ENCODE data around the gene DIAPH1. TPM values are rescaled to one million over a fixed set of nuclear protein-coding genes. Genes with fewer than 3 reads are reported as not detected.

DIAPH1 gene
- total RNA-seq, 2 experiments from 2014 or later: 213 to 218 TPM

- ChIA-PET CTCF (interaction anchor here (2.0 kb wide), 1 partner anchor 38 kb away, joined by 10 read pairs; no protein-coding TSS in a partner anchor), POLR2A (no interaction called here)
Measured at GRCh38 chr5:141519605-141520565, 98.9 kb downstream of the DIAPH1 start.

GRCh38 chr5:141518618-141519015 lies 100.2 kb downstream of the DIAPH1 start:
- CTCF ChIA-PET: no interaction called here
- POLR2A ChIA-PET: no interaction called here

GRCh38 chr5:141517880-141518617 lies 100.8 kb downstream of the DIAPH1 start:
- ChIA-PET POLR2A (no interaction called here), CTCF (interaction anchor here (1.0 to 1.1 kb wide), 2 partner anchors 40 to 96 kb away, joined by 3 read pairs; no protein-coding TSS in a partner anchor)

GRCh38 chr5:141517312-141517711 lies 101.5 kb downstream of the DIAPH1 start:
- ChIA-PET POLR2A (no interaction called here), CTCF (interaction anchor here (1.0 to 1.2 kb wide), 3 partner anchors 41 to 95 kb away, joined by 3 to 7 read pairs (median 3); no protein-coding TSS in a partner anchor)

- ChIA-PET POLR2A (no interaction called here), CTCF (interaction anchor here (1.2 kb wide), 1 partner anchor 51 kb away, joined by 7 read pairs; no protein-coding TSS in a partner anchor)
Measured at GRCh38 chr5:141516672-141517025, 102.2 kb downstream of the DIAPH1 start.

- ChIA-PET POLR2A (no interaction called here), CTCF (interaction anchor here (1.2 kb wide), 1 partner anchor 51 kb away, joined by 7 read pairs; no protein-coding TSS in a partner anchor)
Measured at GRCh38 chr5:141515946-141516671, 102.7 kb downstream of the DIAPH1 start.

- ChIA-PET CTCF (interaction anchor here (1.0 to 1.1 kb wide), 2 partner anchors 9 to 99 kb away, joined by 3 read pairs; no protein-coding TSS in a partner anchor), POLR2A (no interaction called here)
Measured at GRCh38 chr5:141515141-141515540, 103.7 kb downstream of the DIAPH1 start.

- POLR2A ChIA-PET: no interaction called here
- CTCF ChIA-PET: interaction anchor here (0.7 to 1.8 kb wide), 6 partner anchors 9 to 99 kb away, joined by 3 to 4 read pairs (median 3); partner anchors contain the start of genes PCDHGA12 and PCDHGB7
Measured at GRCh38 chr5:141514330-141515133, 104.3 kb downstream of the DIAPH1 start.

- ChIA-PET POLR2A (interaction anchor here (0.8 kb wide), 1 partner anchor 161 kb away, joined by 3 read pairs; no protein-coding TSS in a partner anchor), CTCF (interaction anchor here (1.1 to 2.4 kb wide), 8 partner anchors 9 to 101 kb away, joined by 3 to 9 read pairs (median 4); partner anchors contain the start of genes PCDHGA10, PCDHGA12 and PCDHGB7)
Measured at GRCh38 chr5:141513627-141514329, 105.0 kb downstream of the DIAPH1 start.

- CTCF ChIA-PET: interaction anchor here (0.6 to 2.4 kb wide), 16 partner anchors 8 to 184 kb away, joined by 3 to 9 read pairs (median 4); partner anchors contain the start of genes PCDHGA1, PCDHGA10, PCDHGA12 and PCDHGA2
Measured at GRCh38 chr5:141512911-141513626, 105.7 kb downstream of the DIAPH1 start.

GRCh38 chr5:141512390-141512910 lies 106.3 kb downstream of the DIAPH1 start:
- POLR2A ChIA-PET: interaction anchor here (0.6 to 1.0 kb wide), 2 partner anchors 28 to 52 kb away, joined by 3 to 4 read pairs; partner anchors contain the start of gene PCDHGC4
- CTCF ChIA-PET: interaction anchor here (0.5 to 2.4 kb wide), 17 partner anchors 9 to 192 kb away, joined by 3 to 9 read pairs (median 4); partner anchors contain the start of genes PCDHGA1, PCDHGA10, PCDHGA12 and PCDHGA2

More at GRCh38 chr5:141512911-141513626, 105.7 kb downstream of the DIAPH1 start:
- POLR2A ChIA-PET: interaction anchor here (0.6 to 1.0 kb wide), 3 partner anchors 28 to 161 kb away, joined by 3 to 4 read pairs (median 3); partner anchors contain the start of gene PCDHGC4

- POLR2A ChIA-PET: no interaction called here
- CTCF ChIA-PET: interaction anchor here (0.5 to 2.4 kb wide), 7 partner anchors 12 to 192 kb away, joined by 3 to 9 read pairs (median 4); partner anchors contain the start of genes PCDHGA10 and TAF7
Measured at GRCh38 chr5:141511771-141512325, 107.0 kb downstream of the DIAPH1 start.

GRCh38 chr5:141510850-141511601 lies 107.8 kb downstream of the DIAPH1 start:
- POLR2A ChIA-PET: no interaction called here
- CTCF ChIA-PET: interaction anchor here (0.9 to 1.5 kb wide), 4 partner anchors 13 to 191 kb away, joined by 3 to 4 read pairs (median 3); partner anchors contain the start of gene TAF7

GRCh38 chr5:141510160-141510559 lies 108.6 kb downstream of the DIAPH1 start:
- ChIA-PET POLR2A (interaction anchor here (0.7 kb wide), 1 partner anchor 136 kb away, joined by 4 read pairs; no protein-coding TSS in a partner anchor), CTCF (interaction anchor here (0.7 to 1.5 kb wide), 4 partner anchors 54 to 288 kb away, joined by 3 read pairs; no protein-coding TSS in a partner anchor)

Data from activated CD8-positive, alpha-beta memory T cell treated with anti-CD3 and anti-CD28 coated beads for 36 hours (primary cell).